Neural progenitor cell (in vitro differentiated cells): Measurements from ENCODE around the gene ITM2B.

ENCODE experiments used
- CTCF ChIP-seq: fragments of 200-600 bp; sonication (generic); IDR thresholded peaks from 2 replicates; pipeline ENCODE4 v1.5.1; 2017; ENCODE audit warnings: antibody characterized with exemption, mild to moderate bottlenecking
- EZH2 ChIP-seq: fragments of 200-600 bp; sonication (generic); IDR thresholded peaks from 2 replicates; pipeline ENCODE4 v1.6.1; 2017; ENCODE audit warnings: antibody characterized with exemption, mild to moderate bottlenecking, moderate library complexity
- EZH2phosphoT487 ChIP-seq: fragments of 200-600 bp; sonication (generic); IDR thresholded peaks from 2 replicates; pipeline ENCODE4 v1.6.1; 2017; ENCODE audit warnings: antibody characterized with exemption

- TF ChIP-seq CTCF (no peak), EZH2 (no peak), EZH2phosphoT487 (no peak)
These were observed 40.3 kb downstream of the ITM2B start for GRCh38 chr13:48273346-48273745.
